WTC11 (cell line): ENCODE results near the gene ADGRV1. TPM values are rescaled to one million over a fixed set of nuclear protein-coding genes. Genes with fewer than 3 reads are reported as not detected.

Experiments
- ATAC-seq: fragments of 200-7000 bp; cut with Tn5 transposase; 2 replicates; pipeline ENCODE4 v1.10.0; 2021; ENCODE audit warnings: mild to moderate bottlenecking, moderate library complexity
- CTCF ChIA-PET: fragments of 300-600 bp; sonication (Branson Sonifier 250); formaldehyde crosslinking; loops from one replicate; lab custom pipeline; 2021; ENCODE audit warnings: antibody characterized with exemption; lab: Charles Lee
- POLR2A ChIA-PET: fragments of 350-600 bp; sonication (Branson Sonifier 250); formaldehyde crosslinking; loops from one replicate; lab custom pipeline; 2021; ENCODE audit warnings: antibody characterized with exemption; lab: Charles Lee
- DNase-seq: peaks from one replicate; pipeline ENCODE4 v3.0.0; 2021; ENCODE audit warnings: low spot score
- H3K27ac Mint-ChIP-seq: 2 replicates; pipeline ENCODE4 v1.8.0; 2021; ENCODE audit warnings: mixed read lengths
- H3K27me3 Mint-ChIP-seq: 2 replicates; pipeline ENCODE4 v1.8.0; 2021; ENCODE audit warnings: low read depth, mild to moderate bottlenecking, moderate library complexity, mixed read lengths
- H3K36me3 Mint-ChIP-seq: 2 replicates; pipeline ENCODE4 v1.8.0; 2021; ENCODE audit warnings: mixed read lengths
- H3K4me1 Mint-ChIP-seq: 2 replicates; pipeline ENCODE4 v1.8.0; 2022; ENCODE audit warnings: mixed read lengths
- H3K4me3 Mint-ChIP-seq: 2 replicates; pipeline ENCODE4 v1.8.0; 2021; ENCODE audit warnings: mild to moderate bottlenecking, moderate library complexity, mixed read lengths
- H3K9me3 Mint-ChIP-seq: 2 replicates; pipeline ENCODE4 v1.8.0; 2021; ENCODE audit warnings: mixed read lengths
- ATF1 ChIP-seq: sonication (generic); formaldehyde crosslinking; IDR thresholded peaks from 2 replicates; pipeline ENCODE4 v1.8.1; 2023; ENCODE audit warnings: mild to moderate bottlenecking, moderate library complexity, missing genetic modification reagents
- CBFB ChIP-seq: sonication (generic); formaldehyde crosslinking; IDR thresholded peaks from 2 replicates; pipeline ENCODE4 v1.8.1; 2022; ENCODE audit warnings: mild to moderate bottlenecking, low read depth, missing genetic modification reagents
- ELF4 ChIP-seq: sonication (generic); formaldehyde crosslinking; IDR thresholded peaks from 2 replicates; pipeline ENCODE4 v1.8.1; 2022; ENCODE audit warnings: low read depth, mild to moderate bottlenecking, moderate library complexity, missing genetic modification reagents
- KAT7 ChIP-seq: sonication (generic); formaldehyde crosslinking; IDR thresholded peaks from 2 replicates; pipeline ENCODE4 v1.8.1; 2023; ENCODE audit warnings: missing genetic modification reagents, mild to moderate bottlenecking, borderline replicate concordance
- MXD4 ChIP-seq: fragments of 250-450 bp; sonication (Bioruptor Pico); IDR thresholded peaks from 2 replicates; pipeline ENCODE4 v1.8.0; 2021; ENCODE audit warnings: mild to moderate bottlenecking, moderate library complexity, borderline replicate concordance
- NFE2L1 ChIP-seq: sonication (generic); formaldehyde crosslinking; IDR thresholded peaks from 2 replicates; pipeline ENCODE4 v1.8.1; 2023; ENCODE audit warnings: missing genetic modification reagents
- RORB ChIP-seq: fragments of 250-450 bp; sonication (Bioruptor Pico); IDR thresholded peaks from 2 replicates; pipeline ENCODE4 v1.9.0; 2021; ENCODE audit warnings: mild to moderate bottlenecking
- TCF7 ChIP-seq: sonication (generic); formaldehyde crosslinking; IDR thresholded peaks from 2 replicates; pipeline ENCODE4 v1.8.0; 2022; ENCODE audit warnings: mild to moderate bottlenecking, low read depth, missing genetic modification reagents, moderate library complexity
- total RNA-seq: library from RNA; stranded (reverse); gene quantifications from 3 replicates; pipeline ENCODE4 v1.2.3, GENCODE V29; 2021
- TF ChIP-seq, protein P1 (sequence below): fragments of 250-450 bp; sonication (Bioruptor Pico); IDR thresholded peaks from 2 replicates; pipeline ENCODE4 v1.8.0; 2021; ENCODE audit warnings: mild to moderate bottlenecking
- TF ChIP-seq, protein P2 (sequence below): sonication (generic); formaldehyde crosslinking; IDR thresholded peaks from 2 replicates; pipeline ENCODE4 v1.8.1; 2022; ENCODE audit warnings: mild to moderate bottlenecking, missing genetic modification reagents, moderate library complexity, borderline replicate concordance
- TF ChIP-seq, protein P3 (sequence below): fragments of 250-450 bp; sonication (Bioruptor Pico); IDR thresholded peaks from 2 replicates; pipeline ENCODE4 v1.9.0; 2021; ENCODE audit warnings: moderate library complexity, mild to moderate bottlenecking, inconsistent platforms, borderline replicate concordance
- TF ChIP-seq, protein P4 (sequence below): sonication (generic); formaldehyde crosslinking; conservative IDR thresholded peaks from 2 replicates; pipeline ENCODE4 v1.8.1; 2023; ENCODE audit warnings: mild to moderate bottlenecking, low read depth, missing genetic modification reagents, moderate library complexity
- TF ChIP-seq, protein P5 (sequence below): sonication (generic); formaldehyde crosslinking; IDR thresholded peaks from 2 replicates; pipeline ENCODE4 v1.8.0; 2022; ENCODE audit warnings: mild to moderate bottlenecking, missing genetic modification reagents
- TF ChIP-seq, protein P6 (sequence below): sonication (generic); formaldehyde crosslinking; IDR thresholded peaks from 2 replicates; pipeline ENCODE4 v1.8.0; 2022; ENCODE audit warnings: mild to moderate bottlenecking, missing genetic modification reagents

ADGRV1 gene
- total RNA-seq, 1 experiment from 2014 or later, result 74.5 TPM

DNA sequence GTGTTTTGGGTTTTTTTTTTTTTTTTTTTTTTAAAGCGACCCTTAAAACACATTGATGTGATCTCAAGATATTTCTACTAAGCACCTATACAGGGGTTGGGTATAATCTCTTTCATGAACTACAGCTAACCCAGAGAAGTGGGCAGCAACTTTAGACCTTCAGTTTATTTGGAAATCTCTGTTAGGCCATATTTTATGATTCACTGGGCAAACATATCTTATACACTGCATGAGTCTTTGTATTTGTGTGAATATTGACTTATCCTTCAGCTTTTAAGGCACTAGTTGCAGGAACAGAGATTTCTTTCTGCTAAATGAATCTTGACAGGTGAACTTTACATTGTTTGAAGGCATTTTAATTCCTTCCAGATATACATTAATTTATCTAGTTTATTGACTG is 630.2 kb downstream of the ADGRV1 start (continued):
- TF ChIP-seq, protein P1, sequence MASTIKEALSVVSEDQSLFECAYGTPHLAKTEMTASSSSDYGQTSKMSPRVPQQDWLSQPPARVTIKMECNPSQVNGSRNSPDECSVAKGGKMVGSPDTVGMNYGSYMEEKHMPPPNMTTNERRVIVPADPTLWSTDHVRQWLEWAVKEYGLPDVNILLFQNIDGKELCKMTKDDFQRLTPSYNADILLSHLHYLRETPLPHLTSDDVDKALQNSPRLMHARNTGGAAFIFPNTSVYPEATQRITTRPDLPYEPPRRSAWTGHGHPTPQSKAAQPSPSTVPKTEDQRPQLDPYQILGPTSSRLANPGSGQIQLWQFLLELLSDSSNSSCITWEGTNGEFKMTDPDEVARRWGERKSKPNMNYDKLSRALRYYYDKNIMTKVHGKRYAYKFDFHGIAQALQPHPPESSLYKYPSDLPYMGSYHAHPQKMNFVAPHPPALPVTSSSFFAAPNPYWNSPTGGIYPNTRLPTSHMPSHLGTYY (CRISPR knock-in tag), result no peak
- TF ChIP-seq, protein P2, sequence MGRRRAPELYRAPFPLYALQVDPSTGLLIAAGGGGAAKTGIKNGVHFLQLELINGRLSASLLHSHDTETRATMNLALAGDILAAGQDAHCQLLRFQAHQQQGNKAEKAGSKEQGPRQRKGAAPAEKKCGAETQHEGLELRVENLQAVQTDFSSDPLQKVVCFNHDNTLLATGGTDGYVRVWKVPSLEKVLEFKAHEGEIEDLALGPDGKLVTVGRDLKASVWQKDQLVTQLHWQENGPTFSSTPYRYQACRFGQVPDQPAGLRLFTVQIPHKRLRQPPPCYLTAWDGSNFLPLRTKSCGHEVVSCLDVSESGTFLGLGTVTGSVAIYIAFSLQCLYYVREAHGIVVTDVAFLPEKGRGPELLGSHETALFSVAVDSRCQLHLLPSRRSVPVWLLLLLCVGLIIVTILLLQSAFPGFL, result no peak
- TF ChIP-seq, protein P3, sequence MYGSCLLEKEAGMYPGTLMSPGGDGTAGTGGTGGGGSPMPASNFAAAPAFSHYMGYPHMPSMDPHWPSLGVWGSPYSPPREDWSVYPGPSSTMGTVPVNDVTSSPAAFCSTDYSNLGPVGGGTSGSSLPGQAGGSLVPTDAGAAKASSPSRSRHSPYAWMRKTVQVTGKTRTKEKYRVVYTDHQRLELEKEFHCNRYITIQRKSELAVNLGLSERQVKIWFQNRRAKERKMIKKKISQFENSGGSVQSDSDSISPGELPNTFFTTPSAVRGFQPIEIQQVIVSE, result no peak
- TF ChIP-seq NFE2L1 (CRISPR knock-in tag), result no peak
- TF ChIP-seq MXD4 (CRISPR knock-in tag), result no peak
- no peak for TF ChIP-seq RORB (CRISPR knock-in tag)
- TF ChIP-seq, protein P4, sequence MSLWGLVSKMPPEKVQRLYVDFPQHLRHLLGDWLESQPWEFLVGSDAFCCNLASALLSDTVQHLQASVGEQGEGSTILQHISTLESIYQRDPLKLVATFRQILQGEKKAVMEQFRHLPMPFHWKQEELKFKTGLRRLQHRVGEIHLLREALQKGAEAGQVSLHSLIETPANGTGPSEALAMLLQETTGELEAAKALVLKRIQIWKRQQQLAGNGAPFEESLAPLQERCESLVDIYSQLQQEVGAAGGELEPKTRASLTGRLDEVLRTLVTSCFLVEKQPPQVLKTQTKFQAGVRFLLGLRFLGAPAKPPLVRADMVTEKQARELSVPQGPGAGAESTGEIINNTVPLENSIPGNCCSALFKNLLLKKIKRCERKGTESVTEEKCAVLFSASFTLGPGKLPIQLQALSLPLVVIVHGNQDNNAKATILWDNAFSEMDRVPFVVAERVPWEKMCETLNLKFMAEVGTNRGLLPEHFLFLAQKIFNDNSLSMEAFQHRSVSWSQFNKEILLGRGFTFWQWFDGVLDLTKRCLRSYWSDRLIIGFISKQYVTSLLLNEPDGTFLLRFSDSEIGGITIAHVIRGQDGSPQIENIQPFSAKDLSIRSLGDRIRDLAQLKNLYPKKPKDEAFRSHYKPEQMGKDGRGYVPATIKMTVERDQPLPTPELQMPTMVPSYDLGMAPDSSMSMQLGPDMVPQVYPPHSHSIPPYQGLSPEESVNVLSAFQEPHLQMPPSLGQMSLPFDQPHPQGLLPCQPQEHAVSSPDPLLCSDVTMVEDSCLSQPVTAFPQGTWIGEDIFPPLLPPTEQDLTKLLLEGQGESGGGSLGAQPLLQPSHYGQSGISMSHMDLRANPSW (CRISPR knock-in tag), result no peak
- TF ChIP-seq CBFB, result no peak

DNA sequence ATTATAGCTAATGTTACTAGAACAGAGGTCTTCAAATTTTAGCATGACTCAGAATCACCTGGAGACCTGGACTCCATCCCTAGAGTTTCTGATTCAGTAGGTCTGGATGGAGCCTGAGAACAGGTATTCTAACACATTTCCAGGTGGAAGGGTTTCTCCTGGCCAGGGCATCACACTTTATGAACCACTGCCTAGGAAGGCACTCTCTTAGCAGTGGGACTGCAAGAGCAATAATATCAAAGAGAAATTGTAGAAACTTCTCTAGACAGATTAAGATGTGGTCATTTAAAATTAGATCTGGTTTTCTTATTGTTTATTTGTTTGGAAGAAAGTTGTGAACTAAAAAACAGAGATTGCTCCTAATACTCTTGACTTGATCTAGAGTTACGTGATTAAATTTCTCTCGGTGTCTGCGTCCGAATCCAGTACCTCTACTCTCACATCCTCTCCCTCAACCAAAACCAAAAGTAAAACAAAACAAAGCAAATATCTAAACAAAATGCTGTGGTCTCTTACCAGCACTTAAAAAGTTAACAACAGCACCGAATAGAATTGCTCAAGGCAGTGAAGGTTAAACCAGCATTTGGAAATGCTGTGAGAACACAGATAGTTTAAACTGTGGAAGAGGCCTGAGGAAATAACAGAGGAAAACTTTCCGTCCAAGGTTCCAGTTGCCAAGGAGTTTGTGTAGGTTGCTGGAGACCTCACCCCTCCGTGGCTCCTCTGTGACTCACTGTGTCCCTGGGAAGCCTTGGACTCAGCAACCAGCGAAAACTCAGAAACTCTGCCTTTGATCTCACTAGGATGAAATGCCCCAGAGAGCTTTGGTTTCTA is 631.1 kb downstream of the ADGRV1 start:
- Mint-ChIP-seq H3K27ac (no peak overlapping the region), H3K4me3 (no peak overlapping the region)
- CTCF ChIA-PET, result no interaction called here
- peak; percentile 41; the same call in 1 of the 2 replicates for ATAC-seq
- POLR2A ChIA-PET, result no interaction called here
- no peak for DNase-seq
- no peak for TF ChIP-seq KAT7 (CRISPR knock-in tag)
- TF ChIP-seq TCF7 (CRISPR knock-in tag), result no peak
- TF ChIP-seq, protein P5, sequence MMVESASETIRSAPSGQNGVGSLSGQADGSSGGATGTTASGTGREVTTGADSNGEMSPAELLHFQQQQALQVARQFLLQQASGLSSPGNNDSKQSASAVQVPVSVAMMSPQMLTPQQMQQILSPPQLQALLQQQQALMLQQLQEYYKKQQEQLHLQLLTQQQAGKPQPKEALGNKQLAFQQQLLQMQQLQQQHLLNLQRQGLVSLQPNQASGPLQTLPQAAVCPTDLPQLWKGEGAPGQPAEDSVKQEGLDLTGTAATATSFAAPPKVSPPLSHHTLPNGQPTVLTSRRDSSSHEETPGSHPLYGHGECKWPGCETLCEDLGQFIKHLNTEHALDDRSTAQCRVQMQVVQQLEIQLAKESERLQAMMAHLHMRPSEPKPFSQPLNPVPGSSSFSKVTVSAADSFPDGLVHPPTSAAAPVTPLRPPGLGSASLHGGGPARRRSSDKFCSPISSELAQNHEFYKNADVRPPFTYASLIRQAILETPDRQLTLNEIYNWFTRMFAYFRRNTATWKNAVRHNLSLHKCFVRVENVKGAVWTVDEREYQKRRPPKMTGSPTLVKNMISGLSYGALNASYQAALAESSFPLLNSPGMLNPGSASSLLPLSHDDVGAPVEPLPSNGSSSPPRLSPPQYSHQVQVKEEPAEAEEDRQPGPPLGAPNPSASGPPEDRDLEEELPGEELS (CRISPR knock-in tag), result no peak
- TF ChIP-seq, protein P6, sequence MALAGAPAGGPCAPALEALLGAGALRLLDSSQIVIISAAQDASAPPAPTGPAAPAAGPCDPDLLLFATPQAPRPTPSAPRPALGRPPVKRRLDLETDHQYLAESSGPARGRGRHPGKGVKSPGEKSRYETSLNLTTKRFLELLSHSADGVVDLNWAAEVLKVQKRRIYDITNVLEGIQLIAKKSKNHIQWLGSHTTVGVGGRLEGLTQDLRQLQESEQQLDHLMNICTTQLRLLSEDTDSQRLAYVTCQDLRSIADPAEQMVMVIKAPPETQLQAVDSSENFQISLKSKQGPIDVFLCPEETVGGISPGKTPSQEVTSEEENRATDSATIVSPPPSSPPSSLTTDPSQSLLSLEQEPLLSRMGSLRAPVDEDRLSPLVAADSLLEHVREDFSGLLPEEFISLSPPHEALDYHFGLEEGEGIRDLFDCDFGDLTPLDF, result no peak
- TF ChIP-seq ATF1 (CRISPR knock-in tag), result no peak
- no peak for TF ChIP-seq ELF4 (CRISPR knock-in tag)
- TF ChIP-seq, all 79 proteins: peak for 0
- H3K9me3 Mint-ChIP-seq, result no peaks in the 10 kb centered on the region
- peaks cover 7% of the 10 kb centered on the region; the same call in 1 of the 2 replicates for H3K4me1 Mint-ChIP-seq
- H3K36me3 Mint-ChIP-seq, result no peaks in the 10 kb centered on the region
- no peaks in the 10 kb centered on the region for H3K27me3 Mint-ChIP-seq
